HEK293 (cell line): ENCODE results near the gene DCUN1D2.

Experiments
- CTCF ChIA-PET: fragments of 350-600 bp; formaldehyde crosslinking; extraction: SDS; loops from one replicate; lab custom pipeline; 2021; ENCODE audit warnings: antibody characterized with exemption; lab: Yijun Ruan, JAX
- POLR2A ChIA-PET: fragments of 300-600 bp; formaldehyde crosslinking; extraction: SDS; loops from one replicate; lab custom pipeline; 2020; ENCODE audit warnings: antibody characterized with exemption, inconsistent platforms; lab: Yijun Ruan, JAX
- H3K27ac ChIP-seq: fragments of 200-500 bp; sonication (Bioruptor generic); 2 replicates; pipeline ENCODE4 v1.5.1; 2014; ENCODE audit warnings: low read depth, low read length, control low read depth, inconsistent platforms; ENCODE audit errors: extremely low read depth
- H3K36me3 ChIP-seq, 2 experiments: fragments of 200-500 bp in 1 of 2; sonication (Bioruptor generic) in 1 of 2; 1 replicate in 1 of 2; 2 replicates in 1 of 2; pipeline ENCODE4 v1.5.1; 2014 to 2017; ENCODE audit warnings: inconsistent platforms in 2 of 2, low read length in 2 of 2; ENCODE audit not compliant: control insufficient read depth in 2 of 2, insufficient read depth in 1 of 2
- H3K4me1 ChIP-seq: fragments of 200-500 bp; sonication (Bioruptor generic); 2 replicates; pipeline ENCODE4 v1.5.1; 2014; ENCODE audit warnings: mild to moderate bottlenecking, low read length, inconsistent platforms; ENCODE audit not compliant: control insufficient read depth, insufficient read depth
- H3K4me3 ChIP-seq: 2 replicates; pipeline ENCODE4 v1.5.1; 2011; ENCODE audit warnings: low read depth, mild to moderate bottlenecking, control low read depth, low read length, moderate library complexity
- H3K9me3 ChIP-seq: fragments of 200-500 bp; sonication (Bioruptor generic); 2 replicates; pipeline ENCODE4 v1.5.1; 2014; ENCODE audit warnings: low read depth, low read length, inconsistent platforms; ENCODE audit not compliant: control insufficient read depth, insufficient read depth
- FEZF1 ChIP-seq: fragments of 450-650 bp; formaldehyde crosslinking; IDR thresholded peaks from 2 replicates; pipeline ENCODE4 v1.5.1; 2016; ENCODE audit warnings: missing biosample characterization, missing genetic modification characterization
- GLI2 ChIP-seq: fragments of 450-650 bp; formaldehyde crosslinking; IDR thresholded peaks from 2 replicates; pipeline ENCODE4; 2017; ENCODE audit warnings: missing biosample characterization, missing genetic modification characterization, low read depth, borderline replicate concordance
- GLI4 ChIP-seq: fragments of 450-650 bp; formaldehyde crosslinking; IDR thresholded peaks from 2 replicates; pipeline ENCODE4 v1.5.1; 2016; ENCODE audit warnings: missing biosample characterization, missing genetic modification characterization
- MEIS1 ChIP-seq: sonication (generic); formaldehyde crosslinking; IDR thresholded peaks from 2 replicates; pipeline ENCODE4 v1.8.1; 2022; ENCODE audit warnings: missing genetic modification reagents, mild to moderate bottlenecking, borderline replicate concordance
- PBX3 ChIP-seq: sonication (generic); formaldehyde crosslinking; IDR thresholded peaks from 2 replicates; pipeline ENCODE4 v1.8.1; 2022; ENCODE audit warnings: mild to moderate bottlenecking, moderate library complexity, missing genetic modification reagents
- SCRT1 ChIP-seq: fragments of 450-650 bp; formaldehyde crosslinking; IDR thresholded peaks from 2 replicates; pipeline ENCODE4 v1.5.1; 2016; ENCODE audit warnings: missing biosample characterization, missing genetic modification characterization, borderline replicate concordance
- SP7 ChIP-seq: fragments of 450-650 bp; formaldehyde crosslinking; IDR thresholded peaks from 2 replicates; pipeline ENCODE4 v1.5.1; 2016; ENCODE audit warnings: missing biosample characterization, missing genetic modification characterization
- ZBTB26 ChIP-seq: fragments of 450-650 bp; formaldehyde crosslinking; optimal IDR thresholded peaks from 2 replicates; pipeline ENCODE3; 2016; ENCODE audit warnings: missing biosample characterization, mild to moderate bottlenecking, missing genetic modification characterization
- ZBTB44 ChIP-seq: fragments of 450-650 bp; IDR thresholded peaks from 2 replicates; pipeline ENCODE4 v1.5.1; 2018; ENCODE audit warnings: missing biosample characterization, mild to moderate bottlenecking, missing genetic modification characterization
- ZBTB49 ChIP-seq: fragments of 450-650 bp; formaldehyde crosslinking; IDR thresholded peaks from 2 replicates; pipeline ENCODE4 v1.5.1; 2016; ENCODE audit warnings: missing biosample characterization, missing genetic modification characterization, low read depth
- ZFP3 ChIP-seq: fragments of 450-650 bp; formaldehyde crosslinking; IDR thresholded peaks from 2 replicates; pipeline ENCODE4 v1.5.1; 2016; ENCODE audit warnings: low read depth, missing biosample characterization, missing genetic modification characterization
- ZNF140 ChIP-seq: fragments of 450-650 bp; formaldehyde crosslinking; IDR thresholded peaks from 2 replicates; pipeline ENCODE4 v1.5.1; 2016; ENCODE audit warnings: missing biosample characterization, missing genetic modification characterization
- ZNF175 ChIP-seq: fragments of 450-650 bp; formaldehyde crosslinking; IDR thresholded peaks from 2 replicates; pipeline ENCODE4 v1.5.1; 2016; ENCODE audit warnings: missing biosample characterization, missing genetic modification characterization
- ZNF223 ChIP-seq: fragments of 450-650 bp; formaldehyde crosslinking; IDR thresholded peaks from 2 replicates; pipeline ENCODE4 v1.5.1; 2016; ENCODE audit warnings: missing biosample characterization, missing genetic modification characterization
- ZNF248 ChIP-seq: fragments of 450-650 bp; formaldehyde crosslinking; IDR thresholded peaks from 2 replicates; pipeline ENCODE4 v1.5.1; 2017; ENCODE audit warnings: missing biosample characterization, missing genetic modification characterization
- ZNF350 ChIP-seq: fragments of 450-650 bp; formaldehyde crosslinking; IDR thresholded peaks from 2 replicates; pipeline ENCODE4 v1.5.0; 2017; ENCODE audit warnings: missing biosample characterization, mild to moderate bottlenecking, missing genetic modification characterization
- ZNF354C ChIP-seq: fragments of 450-650 bp; formaldehyde crosslinking; IDR thresholded peaks from 2 replicates; pipeline ENCODE4 v1.5.1; 2016; ENCODE audit warnings: missing biosample characterization, missing genetic modification characterization, low read depth, borderline replicate concordance
- ZNF37A ChIP-seq: fragments of 450-650 bp; IDR thresholded peaks from 2 replicates; pipeline ENCODE4 v1.5.1; 2018; ENCODE audit warnings: missing biosample characterization, missing genetic modification characterization
- ZNF394 ChIP-seq: fragments of 450-650 bp; formaldehyde crosslinking; IDR thresholded peaks from 2 replicates; pipeline ENCODE4 v1.5.1; 2016; ENCODE audit warnings: missing biosample characterization, missing genetic modification characterization, mild to moderate bottlenecking, moderate library complexity, borderline replicate concordance
- ZNF660 ChIP-seq: fragments of 450-650 bp; IDR thresholded peaks from 2 replicates; pipeline ENCODE4 v1.5.1; 2018; ENCODE audit warnings: missing biosample characterization, mild to moderate bottlenecking, missing genetic modification characterization
- ZNF768 ChIP-seq: fragments of 450-650 bp; formaldehyde crosslinking; IDR thresholded peaks from 2 replicates; pipeline ENCODE4 v1.5.1; 2018; ENCODE audit warnings: missing biosample characterization, mild to moderate bottlenecking, missing genetic modification characterization
- ZNF837 ChIP-seq: fragments of 450-650 bp; formaldehyde crosslinking; IDR thresholded peaks from 2 replicates; pipeline ENCODE4 v1.5.1; 2016; ENCODE audit warnings: missing biosample characterization, missing genetic modification characterization
- ZSCAN18 ChIP-seq: fragments of 450-650 bp; formaldehyde crosslinking; IDR thresholded peaks from 2 replicates; pipeline ENCODE4 v1.5.1; 2016; ENCODE audit warnings: missing biosample characterization, missing genetic modification characterization
- ZSCAN30 ChIP-seq: fragments of 450-650 bp; IDR thresholded peaks from 2 replicates; pipeline ENCODE4 v1.5.1; 2018; ENCODE audit warnings: missing biosample characterization, mild to moderate bottlenecking, missing genetic modification characterization, moderate library complexity

Gene DCUN1D2

GRCh38 chr13:113431171-113431570 lies 59.3 kb downstream of the DCUN1D2 start (continued):
- TF ChIP-seq ZBTB49 (tag by site-specific recombination) (no peak), ZNF140 (tag by site-specific recombination) (no peak), GLI4 (tag by site-specific recombination) (no peak), ZNF223 (tag by site-specific recombination) (no peak), SCRT1 (tag by site-specific recombination) (no peak), PBX3 (CRISPR knock-in tag) (no peak), GLI2 (tag by site-specific recombination) (no peak), ZNF768 (no peak)

- ChIA-PET CTCF (no interaction called here), POLR2A (no interaction called here)
- Histone ChIP-seq H3K4me3 (no peak overlapping the region), H3K36me3 (no peaks in the 10 kb centered on the region)
- no peak for TF ChIP-seq FEZF1
- TF ChIP-seq ZSCAN30 (tag by site-specific recombination): no peak
- no peak for TF ChIP-seq ZNF354C (tag by site-specific recombination)
- no peak for TF ChIP-seq ZSCAN18 (tag by site-specific recombination)
- no peak for TF ChIP-seq ZBTB26 (tag by site-specific recombination)
- no peak for TF ChIP-seq ZNF350 (tag by site-specific recombination)
- no peak for TF ChIP-seq ZNF394
- no peak for TF ChIP-seq MEIS1 (CRISPR knock-in tag)
- TF ChIP-seq SP7: no peak
- no peak for TF ChIP-seq ZNF660 (tag by site-specific recombination)
- TF ChIP-seq ZNF175 (tag by site-specific recombination): no peak
- no peak for TF ChIP-seq ZNF837 (tag by site-specific recombination)
- TF ChIP-seq ZFP3 (tag by site-specific recombination): no peak
- no peak for TF ChIP-seq ZNF248 (tag by site-specific recombination)
- no peak for TF ChIP-seq ZNF37A (tag by site-specific recombination)
- no peak for TF ChIP-seq ZBTB44 (tag by site-specific recombination)
- TF ChIP-seq, all 188 proteins: peak for 0
- no peak overlapping the region for H3K27ac ChIP-seq
- no peaks in the 10 kb centered on the region for H3K4me1 ChIP-seq
- no peaks in the 10 kb centered on the region for H3K9me3 ChIP-seq
These were observed 60.0 kb downstream of the DCUN1D2 start for GRCh38 chr13:113430378-113431110.
